Measurements from ENCODE around the gene LRIG1.
A peak's percentile ranks its signal among the peaks of the same experiment; 100 is the strongest.

The LRIG1 gene

DNA sequence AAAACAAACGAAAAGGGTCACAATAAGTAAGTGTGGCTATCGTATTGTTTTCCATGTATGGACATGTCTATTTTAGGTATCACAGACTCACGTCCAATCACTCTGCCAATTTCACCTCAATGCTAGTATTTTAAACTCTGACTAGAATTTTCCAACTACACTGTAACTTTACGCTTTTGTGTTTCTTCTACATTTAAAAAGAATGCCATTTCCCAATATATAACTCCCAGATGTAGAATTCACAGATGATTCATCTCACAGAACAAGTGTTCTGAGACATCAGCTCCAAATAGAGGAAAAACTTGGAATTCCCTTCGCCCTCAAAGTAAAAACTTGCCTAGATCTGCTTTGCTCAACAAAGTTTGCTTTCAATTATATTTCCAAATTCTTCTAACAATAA is 14.2 kb downstream of the LRIG1 start:
- TF ChIP-seq POLR2A (IDR thresholded peaks at IDR 0.05; ENCODE audit: low read depth, low read length): no peak
- TF ChIP-seq POLR2AphosphoS5 (IDR thresholded peaks at IDR 0.05; ENCODE audit: low read depth, low read length): no peak
- TF ChIP-seq TAF1 (IDR thresholded peaks at IDR 0.05; ENCODE audit: borderline replicate concordance, low read depth, low read length): no peak
- DNase-seq (ENCODE audit: insufficient read length) (no peak), FAIRE-seq (no peak)

DNA sequence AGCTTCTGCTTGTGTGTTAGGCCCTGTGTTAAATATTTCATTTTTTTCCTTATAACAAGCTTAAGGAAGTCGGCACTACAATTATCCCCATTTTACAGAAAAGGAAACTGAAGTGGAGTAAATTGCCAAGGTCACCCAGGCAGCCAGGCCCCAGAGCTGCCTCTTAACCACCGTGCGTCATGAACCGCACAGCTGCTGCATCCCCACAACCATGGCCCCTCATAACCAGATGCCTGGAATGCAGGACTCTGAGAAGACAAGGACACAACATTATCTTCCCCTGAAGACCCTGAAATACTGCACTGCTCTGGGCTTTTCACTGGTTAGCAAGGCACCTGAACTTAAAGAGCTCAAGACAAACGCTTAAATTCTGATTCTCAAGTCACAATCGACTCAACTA is 14.6 kb downstream of the LRIG1 start:
- FAIRE-seq (no peak), DNase-seq (ENCODE audit: insufficient read length) (no peak)
- TF ChIP-seq TAF1 (IDR thresholded peaks at IDR 0.05; ENCODE audit: borderline replicate concordance, low read depth, low read length) (no peak), POLR2A (IDR thresholded peaks at IDR 0.05; ENCODE audit: low read depth, low read length) (no peak), POLR2AphosphoS5 (IDR thresholded peaks at IDR 0.05; ENCODE audit: low read depth, low read length) (no peak)

DNA sequence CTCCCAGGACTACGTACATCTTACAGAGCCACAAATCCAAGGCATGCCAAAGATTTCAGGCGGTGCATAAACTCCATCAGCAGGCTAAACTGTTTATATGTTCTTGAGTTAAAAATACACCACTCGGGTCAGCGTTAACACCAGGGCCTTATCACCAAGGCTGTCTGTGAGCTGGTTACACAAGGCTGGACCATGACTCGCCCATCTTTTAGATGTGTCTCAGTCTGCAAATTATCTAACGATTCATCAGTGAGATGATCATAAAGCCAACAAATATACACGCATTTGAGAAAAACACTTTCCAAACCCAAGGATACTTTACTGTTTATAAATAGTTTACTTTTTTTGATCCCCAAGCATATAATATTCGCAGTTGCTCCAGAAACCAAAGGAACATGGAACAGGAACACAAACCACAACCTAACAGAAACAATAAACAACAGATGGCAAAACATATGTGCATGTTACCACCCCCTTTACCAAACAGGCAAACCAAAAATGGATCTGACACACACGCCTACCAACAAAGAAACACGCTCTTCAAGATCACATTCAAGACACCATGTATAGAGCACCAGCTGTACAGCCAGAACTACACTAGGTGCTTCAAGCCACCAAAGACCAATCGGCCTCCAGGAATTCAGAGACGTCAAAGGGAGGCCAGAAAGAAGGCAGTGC is 15.4 kb downstream of the LRIG1 start:
- DNase-seq (ENCODE audit: insufficient read length) (no peak), FAIRE-seq (no peak)
- no peak for TF ChIP-seq TAF1 (IDR thresholded peaks at IDR 0.05; ENCODE audit: borderline replicate concordance, low read depth, low read length)
- no peak for TF ChIP-seq POLR2A (IDR thresholded peaks at IDR 0.05; ENCODE audit: low read depth, low read length)
- TF ChIP-seq POLR2AphosphoS5 (IDR thresholded peaks at IDR 0.05; ENCODE audit: low read depth, low read length): no peak

DNA sequence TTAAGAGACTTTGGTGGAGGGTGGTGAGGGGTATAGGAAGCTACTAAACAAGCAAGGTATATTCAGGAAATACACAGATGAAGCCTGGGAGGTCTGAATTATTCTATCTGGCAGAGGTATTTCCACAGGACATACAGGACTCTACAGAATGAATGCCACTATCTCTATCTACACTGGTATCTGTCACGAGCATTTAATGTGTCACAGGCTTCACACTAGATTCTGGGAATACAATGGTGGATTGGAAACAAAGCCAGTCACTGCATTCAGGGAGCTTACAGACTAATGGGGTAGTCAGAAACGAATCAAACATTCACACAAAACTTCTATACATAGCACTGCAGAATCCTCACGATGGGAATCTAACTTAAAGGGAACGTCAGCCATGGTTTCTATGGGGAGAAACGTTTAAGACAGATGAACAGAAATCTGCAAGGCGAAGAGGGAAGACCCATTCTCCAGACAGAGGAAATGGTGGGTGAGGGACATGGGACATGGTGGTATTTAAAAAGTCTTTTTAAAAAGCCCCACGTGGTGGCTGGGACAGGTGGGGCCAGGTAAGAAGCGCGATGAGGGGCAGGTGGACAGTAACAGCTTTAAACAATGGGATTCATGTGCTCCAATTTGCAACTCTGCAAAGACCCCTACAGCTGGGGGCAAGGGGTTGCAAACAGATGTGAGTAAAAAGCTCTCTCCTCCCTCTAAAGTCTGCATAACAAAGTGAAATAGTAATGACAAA is 16.5 kb downstream of the LRIG1 start:
- FAIRE-seq: no peak
- DNase-seq (ENCODE audit: insufficient read length): no peak
- TF ChIP-seq POLR2AphosphoS5 (IDR thresholded peaks at IDR 0.05; ENCODE audit: low read depth, low read length) (no peak), TAF1 (IDR thresholded peaks at IDR 0.05; ENCODE audit: borderline replicate concordance, low read depth, low read length) (no peak)

DNA sequence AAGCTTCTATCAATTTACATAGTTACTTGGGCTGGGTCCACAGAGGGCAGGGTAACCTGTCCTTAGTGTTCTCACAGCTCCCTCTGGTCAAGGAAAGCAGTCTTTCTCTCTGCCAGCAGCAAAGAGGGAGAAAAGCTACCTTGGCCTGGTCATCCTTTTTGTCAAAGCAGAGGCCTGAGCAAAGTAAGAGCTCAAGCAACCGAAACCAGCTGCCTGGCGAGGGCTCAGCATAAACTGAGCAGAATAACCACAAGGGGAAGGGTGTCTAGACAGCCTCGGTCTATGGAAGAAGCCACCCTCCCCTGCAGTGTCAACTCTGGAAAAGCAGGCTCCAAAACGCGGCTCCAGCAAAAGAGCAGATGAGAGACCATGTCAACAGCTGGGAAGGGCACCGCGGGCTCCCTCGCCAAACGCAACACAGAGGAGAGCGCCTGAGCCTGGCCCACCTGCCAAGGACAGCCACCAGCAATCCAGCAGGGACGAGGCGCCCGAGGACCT is 17.4 kb downstream of the LRIG1 start:
- TF ChIP-seq POLR2A (IDR thresholded peaks at IDR 0.05; ENCODE audit: low read depth, low read length) (no peak), TAF1 (IDR thresholded peaks at IDR 0.05; ENCODE audit: borderline replicate concordance, low read depth, low read length) (no peak), POLR2AphosphoS5 (IDR thresholded peaks at IDR 0.05; ENCODE audit: low read depth, low read length) (no peak)
- FAIRE-seq (peak; percentile 92), DNase-seq (ENCODE audit: insufficient read length) (no peak)

DNA sequence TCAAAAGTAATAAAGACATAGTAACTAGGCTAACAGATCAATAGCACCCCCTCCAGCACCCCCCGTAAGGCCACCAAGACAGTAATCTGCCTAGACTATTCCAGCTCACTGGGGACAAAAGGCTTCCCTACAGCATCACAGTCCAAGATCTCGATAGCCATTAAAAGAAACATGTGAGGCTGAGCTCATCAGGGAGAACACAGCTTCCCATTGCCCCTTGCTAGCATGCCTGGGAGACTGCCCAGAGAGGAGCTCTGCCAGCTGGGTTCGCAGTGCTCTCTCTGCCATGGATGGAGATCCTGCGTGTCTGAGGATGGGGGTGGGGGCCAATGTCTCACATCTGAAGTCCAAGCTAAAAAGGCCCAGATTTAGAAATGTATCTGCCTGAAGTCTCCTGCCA is 17.8 kb downstream of the LRIG1 start:
- DNase-seq (ENCODE audit: insufficient read length) (no peak), FAIRE-seq (no peak)
- TF ChIP-seq TAF1 (IDR thresholded peaks at IDR 0.05; ENCODE audit: borderline replicate concordance, low read depth, low read length) (no peak), POLR2AphosphoS5 (IDR thresholded peaks at IDR 0.05; ENCODE audit: low read depth, low read length) (no peak), POLR2A (IDR thresholded peaks at IDR 0.05; ENCODE audit: low read depth, low read length) (no peak)

DNA sequence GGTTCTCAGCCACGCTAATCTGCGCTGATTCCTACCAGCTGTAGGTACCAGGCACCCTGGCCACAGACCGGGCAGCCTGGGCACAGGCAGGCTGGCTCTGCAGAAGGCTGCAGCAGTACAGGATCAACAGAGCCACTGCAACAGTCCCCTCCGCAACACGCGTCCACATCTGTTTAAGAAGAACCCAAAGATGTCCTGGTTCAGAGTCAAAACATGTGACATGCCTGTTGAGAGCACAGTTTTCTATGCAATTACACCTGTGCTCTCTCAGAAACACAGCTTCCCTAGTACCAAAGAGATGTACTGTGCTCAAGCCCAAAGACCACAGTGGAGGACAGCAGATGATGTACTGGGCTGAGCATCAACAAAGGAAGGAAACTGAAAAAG is 18.8 kb downstream of the LRIG1 start:
- DNase-seq (ENCODE audit: insufficient read length) (no peak), FAIRE-seq (peak; percentile 53)
- TF ChIP-seq POLR2A (IDR thresholded peaks at IDR 0.05; ENCODE audit: low read depth, low read length) (no peak), POLR2AphosphoS5 (IDR thresholded peaks at IDR 0.05; ENCODE audit: low read depth, low read length) (no peak), TAF1 (IDR thresholded peaks at IDR 0.05; ENCODE audit: borderline replicate concordance, low read depth, low read length) (no peak)

DNA sequence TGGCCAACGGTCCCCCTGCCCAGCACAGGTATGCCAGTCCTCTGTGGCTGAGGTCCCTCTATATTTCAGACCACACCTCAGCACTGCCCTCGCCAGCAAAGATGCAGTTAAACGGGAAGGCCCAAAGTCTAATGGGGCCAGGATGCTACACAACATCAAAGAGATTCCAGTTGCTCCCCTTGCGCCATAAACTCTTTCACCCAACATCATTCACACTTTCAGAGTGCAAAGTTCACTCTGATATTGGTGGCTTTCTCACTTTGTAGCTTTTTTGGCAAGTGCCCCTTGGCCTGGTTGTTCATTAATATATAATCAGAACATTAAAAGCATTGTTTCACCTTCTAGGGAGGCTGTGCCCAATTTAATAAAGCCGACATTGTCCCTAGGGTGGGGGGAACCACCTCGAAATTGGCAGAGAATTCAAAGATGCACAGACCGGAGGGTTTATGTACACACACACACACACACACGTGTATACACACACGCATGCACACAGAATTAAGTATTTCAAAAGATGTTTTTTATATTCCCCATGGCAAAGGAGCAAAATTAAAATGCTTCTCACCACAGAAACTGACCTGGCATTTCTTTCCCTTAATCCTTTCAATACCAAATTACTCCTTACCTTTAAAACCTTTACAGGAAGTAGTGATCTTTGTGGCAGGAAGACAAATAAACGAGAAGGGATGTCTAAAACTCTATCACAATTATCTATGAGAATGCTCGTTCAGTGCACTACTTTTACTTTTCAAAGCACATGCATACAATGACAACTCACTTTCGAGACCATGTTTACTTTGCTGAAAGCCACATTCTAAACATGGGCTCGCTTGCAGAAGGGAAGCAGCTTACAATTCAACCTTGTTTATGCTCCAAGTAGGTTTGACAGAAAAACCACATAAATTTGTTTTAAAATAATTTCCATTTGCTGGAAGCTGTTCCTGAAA is 19.5 kb downstream of the LRIG1 start:
- peak; percentile 63 for FAIRE-seq
- no peak for TF ChIP-seq TAF1 (IDR thresholded peaks at IDR 0.05; ENCODE audit: borderline replicate concordance, low read depth, low read length)
- no peak for TF ChIP-seq POLR2A (IDR thresholded peaks at IDR 0.05; ENCODE audit: low read depth, low read length)
- no peak for TF ChIP-seq POLR2AphosphoS5 (IDR thresholded peaks at IDR 0.05; ENCODE audit: low read depth, low read length)
- no peak for DNase-seq (ENCODE audit: insufficient read length)

DNA sequence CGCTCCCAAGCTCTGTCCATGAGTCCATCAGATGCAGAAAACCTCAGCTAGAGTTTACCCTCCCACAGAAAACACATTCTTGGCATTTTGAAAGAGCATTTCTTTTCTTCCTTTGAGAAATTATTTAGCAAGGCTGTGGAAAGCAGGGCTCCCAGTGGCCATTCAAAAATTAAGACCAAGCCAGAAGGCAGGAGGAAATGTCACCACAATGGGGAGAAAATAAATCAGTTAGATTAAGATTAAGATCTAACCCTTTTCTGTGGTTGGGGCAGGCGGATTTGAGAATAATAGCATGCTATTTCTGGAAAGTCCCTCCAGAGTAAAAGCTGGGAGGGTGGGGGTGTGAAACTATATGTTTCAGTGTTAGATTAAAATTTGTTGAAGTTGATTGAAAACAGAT is 20.2 kb downstream of the LRIG1 start:
- FAIRE-seq (peak; percentile 27), DNase-seq (ENCODE audit: insufficient read length) (no peak)
- TF ChIP-seq POLR2A (IDR thresholded peaks at IDR 0.05; ENCODE audit: low read depth, low read length): no peak

DNA sequence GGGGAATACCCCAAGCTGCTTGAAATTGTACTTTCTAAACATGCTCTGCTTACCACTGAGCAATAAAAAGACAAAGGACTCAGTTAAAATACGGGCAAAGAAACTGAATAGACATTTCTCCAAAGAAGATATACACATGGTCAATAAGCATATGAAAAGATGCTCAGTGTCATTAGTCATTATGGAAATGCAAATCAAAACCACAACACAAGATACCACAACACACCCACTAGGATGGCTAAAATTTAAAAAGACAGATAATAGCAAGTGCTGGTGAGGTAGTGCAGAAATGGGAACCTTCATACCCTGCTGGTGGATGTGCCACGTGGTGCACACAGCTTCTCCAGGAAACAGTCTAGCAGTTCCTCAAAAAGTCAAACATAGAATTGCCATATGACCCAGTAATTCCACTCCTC is 21.3 kb downstream of the LRIG1 start:
- TF ChIP-seq TAF1 (IDR thresholded peaks at IDR 0.05; ENCODE audit: borderline replicate concordance, low read depth, low read length) (no peak), POLR2AphosphoS5 (IDR thresholded peaks at IDR 0.05; ENCODE audit: low read depth, low read length) (no peak), POLR2A (IDR thresholded peaks at IDR 0.05; ENCODE audit: low read depth, low read length) (no peak)
- no peak for DNase-seq (ENCODE audit: insufficient read length)
- FAIRE-seq: peak; percentile 33

DNA sequence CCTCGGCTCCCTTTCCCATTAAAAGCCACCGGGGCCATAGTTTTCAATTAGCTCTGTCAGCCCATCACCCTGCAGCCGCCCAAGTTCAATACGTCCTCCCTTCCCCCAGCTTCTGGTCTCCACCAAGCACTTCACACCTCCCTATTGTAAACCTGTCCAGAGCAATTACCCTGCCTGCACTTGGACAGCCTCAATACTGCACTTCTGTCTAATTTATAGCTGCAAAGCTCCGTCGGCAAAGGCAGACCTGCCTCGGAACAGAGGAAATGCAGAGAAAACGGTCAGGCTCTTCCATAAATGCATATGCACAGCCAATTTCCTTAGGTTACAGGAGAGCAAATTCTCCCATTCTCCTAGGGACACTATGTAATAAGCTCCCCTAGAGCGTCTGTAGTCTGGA is 21.9 kb downstream of the LRIG1 start:
- no peak for FAIRE-seq

More for the DNA sequence above, 21.9 kb downstream of the LRIG1 start:
- DNase-seq (ENCODE audit: insufficient read length): no peak
- TF ChIP-seq TAF1 (IDR thresholded peaks at IDR 0.05; ENCODE audit: borderline replicate concordance, low read depth, low read length): no peak
- TF ChIP-seq POLR2A (IDR thresholded peaks at IDR 0.05; ENCODE audit: low read depth, low read length): no peak
- TF ChIP-seq POLR2AphosphoS5 (IDR thresholded peaks at IDR 0.05; ENCODE audit: low read depth, low read length): no peak

Measured in GM12892 (cell line).